Islet of Langerhans (tissue), 1 donor: ENCODE results near the gene MYORG.

Experiments used
- FAIRE-seq: peaks from one replicate; lab custom pipeline; 2011; peaks lifted over from hg19 to GRCh38; lab: Jason Lieb, UNC

The MYORG gene

GRCh38 chr9:34384368-34385165 is 7.9 kb upstream of the MYORG start:
- FAIRE-seq: no peak

- no peak for FAIRE-seq
These were observed 7.2 kb upstream of the MYORG start for GRCh38 chr9:34383904-34384303.

GRCh38 chr9:34382879-34383278 is 6.2 kb upstream of the MYORG start:
- no peak for FAIRE-seq

DNA sequence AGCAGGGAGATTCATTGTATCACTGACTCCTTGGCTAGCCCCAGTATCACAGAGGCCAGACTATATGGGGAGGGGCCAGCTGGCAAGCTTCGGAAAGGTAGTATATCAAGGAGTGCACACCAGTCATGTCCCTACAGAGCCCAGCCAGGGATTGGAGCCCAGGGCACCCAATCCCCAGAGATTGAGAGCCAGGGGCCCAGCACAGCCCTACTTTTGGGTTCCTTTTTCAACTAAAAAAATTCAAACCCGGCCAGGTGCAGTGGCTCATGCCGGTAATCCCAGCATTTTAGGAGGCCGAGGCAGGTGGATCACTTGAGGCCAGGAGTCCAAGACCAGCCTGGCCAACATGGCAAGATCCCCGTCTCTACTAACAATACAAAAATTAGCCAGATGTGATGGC is 5.4 kb upstream of the MYORG start:
- FAIRE-seq: no peak

DNA sequence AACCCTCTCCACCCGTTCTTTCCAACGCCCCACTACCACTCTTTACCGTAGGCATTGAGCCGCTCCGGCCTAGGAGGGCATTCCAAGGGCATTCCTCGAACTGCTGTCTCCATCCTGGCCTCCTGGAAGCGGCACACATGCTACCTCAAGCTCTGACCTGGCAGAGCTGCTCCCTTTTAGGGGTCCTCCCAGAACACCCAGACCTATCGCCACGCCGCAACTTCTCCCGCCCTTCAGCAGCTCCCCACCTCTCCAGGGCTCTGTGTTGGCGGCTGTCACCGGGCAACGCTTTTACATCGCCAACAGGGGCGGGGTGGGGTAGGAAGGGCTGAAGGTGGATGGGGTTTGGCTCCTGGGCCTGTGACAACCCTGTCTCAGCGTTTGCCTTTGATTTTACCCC is 4.6 kb upstream of the MYORG start:
- no peak for FAIRE-seq

DNA sequence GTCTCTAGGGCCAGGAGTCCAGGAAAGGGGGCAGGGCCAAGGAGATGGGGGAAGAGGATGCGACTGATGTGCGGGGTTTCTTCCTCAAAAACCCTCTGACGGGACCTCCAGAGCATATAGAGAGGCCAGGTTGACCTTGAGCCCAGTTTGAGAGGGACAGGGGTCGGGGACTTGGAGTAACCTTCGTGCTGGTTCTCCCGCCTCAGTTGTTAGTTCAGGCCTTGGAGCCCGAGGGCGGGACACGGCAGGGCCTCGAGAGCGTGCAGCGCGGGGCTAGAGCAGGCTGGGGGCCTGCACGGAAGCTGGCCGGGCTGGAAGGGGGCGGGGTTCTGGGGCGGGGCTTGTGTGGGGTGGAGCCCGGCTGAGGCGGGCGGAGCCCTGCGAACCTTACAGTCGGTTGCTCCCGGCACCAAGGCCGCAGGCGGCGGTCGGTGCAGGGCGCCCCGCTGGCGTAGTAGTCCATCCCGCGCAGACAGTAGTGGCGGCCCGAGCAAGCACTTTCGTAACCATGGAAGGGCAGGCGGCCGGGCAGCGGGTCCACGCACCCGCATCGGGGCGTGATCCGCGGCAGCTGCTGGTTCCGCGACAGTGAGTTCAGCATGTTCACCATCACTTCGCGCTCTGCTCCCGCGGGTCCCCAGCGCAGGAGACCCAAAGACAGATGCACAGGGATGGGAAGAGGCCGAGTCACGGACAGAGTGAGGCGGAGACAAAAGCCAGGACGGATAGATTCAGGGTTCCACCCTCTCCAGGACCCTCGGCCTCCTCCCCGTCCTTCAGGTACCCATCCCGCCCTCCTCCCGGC is 4.0 kb upstream of the MYORG start:
- FAIRE-seq: no peak

DNA sequence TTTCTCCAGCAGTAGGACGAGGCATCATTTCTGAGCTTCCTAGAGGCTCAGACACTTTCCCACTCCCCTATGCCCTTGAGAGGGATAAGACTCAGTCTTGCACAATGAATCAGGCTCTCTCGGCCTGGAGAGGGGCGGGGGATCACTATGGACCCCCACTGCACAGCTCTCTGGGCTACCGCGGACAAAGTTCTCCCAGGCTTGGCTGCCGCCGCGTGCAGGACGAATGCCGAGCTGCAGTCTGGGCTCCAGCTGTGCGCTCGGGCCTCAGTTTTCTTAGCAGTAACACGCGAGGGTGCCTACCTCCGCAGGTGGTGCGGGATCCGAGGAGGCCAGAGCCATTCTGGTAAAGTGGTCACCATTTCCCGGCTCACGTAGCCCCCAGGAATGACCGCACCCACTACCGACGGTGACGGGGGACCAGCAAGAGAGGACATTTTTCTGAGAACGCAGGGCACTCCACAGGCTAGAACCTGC is 3.4 kb upstream of the MYORG start:
- no peak for FAIRE-seq

DNA sequence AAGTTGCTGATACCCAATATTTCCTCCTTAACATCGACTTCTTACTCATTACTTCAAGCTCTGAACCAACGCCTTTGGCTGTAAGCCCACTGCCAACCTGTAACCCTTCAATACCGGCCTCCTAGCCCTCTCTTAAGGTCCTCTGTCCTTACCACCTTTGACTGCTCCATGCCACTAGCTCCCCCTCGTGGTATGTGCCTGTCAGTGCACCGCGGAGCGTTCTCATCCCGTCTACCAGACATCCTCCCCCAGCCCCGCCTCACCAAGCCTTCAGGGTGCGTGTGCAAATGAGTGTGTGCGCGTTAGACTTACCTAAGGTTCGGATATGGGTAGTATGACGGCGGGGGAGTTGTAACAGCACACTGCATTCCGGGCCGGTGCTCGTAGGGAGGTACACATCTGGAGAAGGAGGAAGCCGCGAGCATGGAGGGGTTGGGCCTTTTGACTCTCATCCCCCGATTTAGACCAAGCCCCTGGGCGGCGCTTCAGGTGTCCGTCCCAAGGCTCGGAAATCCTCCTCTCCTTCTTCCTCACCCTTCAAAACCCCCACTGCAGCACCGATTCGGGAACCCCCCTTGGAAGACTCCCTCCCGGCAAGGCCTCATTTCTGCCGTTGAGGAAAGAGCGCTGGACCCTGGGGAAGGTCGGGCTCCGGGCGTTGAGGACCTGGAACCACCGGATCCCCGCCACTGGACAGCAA is 2.8 kb upstream of the MYORG start:
- FAIRE-seq: no peak

DNA sequence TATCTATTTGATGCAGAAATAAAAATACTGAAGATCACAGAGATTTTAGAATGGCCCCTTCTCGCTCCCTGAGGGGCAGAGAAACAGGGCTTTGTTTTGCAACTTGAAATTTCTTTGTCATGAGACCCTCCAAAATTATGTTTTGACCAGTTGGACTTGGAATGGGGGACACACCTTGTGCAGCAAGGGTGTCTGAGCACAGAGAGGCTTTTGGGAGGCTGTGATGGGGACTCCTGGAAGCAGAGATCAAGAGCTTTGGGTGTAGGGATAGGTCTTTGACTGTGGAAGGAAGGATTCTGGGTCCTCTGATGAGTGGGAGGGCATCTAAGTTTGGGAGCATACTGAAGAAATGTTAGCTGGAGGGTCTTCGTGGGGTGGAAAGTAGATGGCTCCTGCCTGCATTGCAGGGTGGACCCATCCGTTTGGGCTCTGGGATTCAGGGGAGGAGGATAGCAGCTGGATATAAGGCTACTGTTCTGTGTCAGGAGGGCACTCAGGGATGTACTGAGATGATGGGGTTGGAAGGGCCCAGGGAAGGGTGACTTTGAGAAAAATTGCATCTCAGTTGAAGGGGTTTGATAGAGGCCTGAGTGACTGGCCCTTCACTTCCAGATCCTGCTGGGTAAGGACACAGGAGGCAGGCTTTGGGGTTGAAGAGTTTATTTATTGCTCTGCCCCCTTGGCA is 1.8 kb upstream of the MYORG start:
- FAIRE-seq: no peak

DNA sequence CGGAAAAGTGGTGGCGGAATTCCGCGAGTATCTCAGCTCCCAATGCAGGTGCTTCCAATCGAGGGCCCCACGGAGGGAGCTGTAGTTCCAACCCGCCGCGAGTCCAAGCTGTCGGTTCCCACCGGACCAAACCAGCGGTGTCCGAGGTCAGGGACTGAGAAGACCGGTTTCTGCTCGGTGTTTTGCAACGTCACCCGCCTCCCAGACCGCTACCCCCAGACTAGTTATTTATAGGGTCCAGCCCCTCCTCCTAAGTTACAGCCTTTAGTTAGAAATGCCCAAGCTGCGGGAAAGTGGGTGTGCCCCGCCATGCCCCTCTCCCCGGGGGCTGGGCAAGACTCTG is 677 bp upstream of the MYORG start:
- FAIRE-seq: no peak

GRCh38 chr9:34375901-34376595 is 650 bp downstream of the MYORG start:
- no peak for FAIRE-seq

DNA sequence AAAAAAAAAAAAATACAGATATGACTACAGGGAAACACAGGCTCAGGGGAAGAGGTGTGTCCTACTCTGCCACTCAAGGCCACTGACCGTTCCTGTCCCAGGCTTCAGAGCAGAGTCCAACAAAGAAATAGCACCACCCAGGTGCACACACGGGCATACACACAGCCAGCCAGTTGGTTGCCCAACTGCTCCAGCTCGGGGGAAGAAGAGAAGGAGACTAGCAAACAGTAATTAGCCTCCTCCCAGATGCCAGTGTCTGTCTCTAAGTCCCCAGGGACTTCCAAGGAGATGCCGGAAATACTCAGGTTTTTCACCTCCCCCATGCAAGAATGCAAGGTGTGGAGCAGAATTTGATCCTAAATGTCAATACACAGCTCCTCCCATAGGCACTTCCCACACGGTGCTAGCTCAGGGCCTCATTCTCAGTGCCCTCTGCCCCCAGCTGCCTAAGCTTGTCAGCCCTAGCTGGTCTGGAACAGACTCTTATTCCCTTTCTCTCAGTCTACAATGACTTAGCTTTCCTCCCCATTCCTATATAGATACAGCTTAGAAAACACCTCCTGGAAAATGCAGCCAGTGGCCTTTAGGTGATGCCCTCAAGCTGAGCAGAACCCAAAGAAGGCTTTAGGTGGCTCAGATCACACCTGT is 1.7 kb downstream of the MYORG start:
- no peak for FAIRE-seq

DNA sequence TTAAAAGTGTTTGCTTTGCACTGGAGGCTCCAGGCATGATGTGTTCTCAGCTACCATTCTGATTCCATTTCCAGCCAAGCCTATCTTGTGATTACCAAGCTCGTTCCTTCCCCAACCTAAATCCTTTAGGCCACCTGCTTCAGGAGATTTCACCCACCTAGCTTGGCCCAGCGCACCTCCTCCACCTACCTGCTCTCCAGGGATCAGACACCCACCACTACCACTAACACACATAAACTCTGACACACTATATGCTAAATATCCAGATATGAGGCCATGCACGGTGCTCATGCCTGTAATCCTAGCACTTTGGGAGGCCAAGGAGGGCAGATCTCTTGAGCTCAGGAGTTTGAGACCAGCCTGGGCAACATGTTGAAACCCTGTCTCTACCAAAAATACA is 2.4 kb downstream of the MYORG start:
- no peak for FAIRE-seq

DNA sequence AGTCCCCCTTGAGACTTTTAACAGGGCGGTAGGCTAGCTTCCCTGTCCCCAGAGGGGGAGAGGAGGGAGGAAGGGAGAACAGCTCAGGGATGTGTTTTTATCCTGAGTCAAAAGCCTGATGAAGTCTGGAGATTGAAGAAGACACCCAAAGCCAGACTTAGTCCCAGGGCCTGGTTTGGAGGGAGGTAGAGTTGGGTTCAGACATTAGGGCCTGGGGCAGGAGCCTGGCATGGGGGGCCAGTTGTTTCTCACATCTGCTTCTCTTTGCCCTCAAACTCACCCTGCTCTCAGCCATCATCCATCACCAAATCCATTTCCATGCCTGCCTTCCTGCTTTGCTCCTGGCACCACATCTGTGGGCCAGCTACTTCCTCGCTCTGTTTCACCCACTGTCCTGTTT is 2.9 kb downstream of the MYORG start:
- FAIRE-seq: no peak

DNA sequence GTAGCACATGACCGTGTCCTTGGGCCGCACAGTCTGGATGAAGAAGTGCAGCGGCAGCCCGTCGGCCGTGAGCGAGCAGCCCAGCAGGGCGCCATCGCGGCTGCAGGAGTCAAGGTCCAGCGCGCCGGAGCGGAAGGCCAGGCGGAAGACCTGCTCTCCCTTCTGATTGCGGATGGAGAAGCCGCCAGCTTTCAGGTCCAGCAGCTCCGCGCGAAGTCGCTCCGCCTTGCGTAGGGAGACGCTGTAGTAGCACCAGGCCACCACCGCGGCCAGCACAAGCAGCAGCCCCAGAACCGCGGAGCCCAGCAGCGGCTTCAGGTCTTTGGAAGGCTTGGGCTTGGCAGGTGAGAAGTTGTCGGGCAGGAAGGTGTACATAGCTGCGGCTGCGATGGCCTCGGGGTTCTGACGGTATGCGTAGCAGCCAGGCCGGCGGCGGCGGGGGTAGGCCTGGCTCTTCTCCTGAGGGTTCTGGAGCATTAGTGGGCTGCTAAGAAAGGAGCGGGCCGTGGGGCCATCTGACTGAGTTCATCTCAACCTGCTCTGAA is 4.2 kb downstream of the MYORG start:
- no peak for FAIRE-seq

DNA sequence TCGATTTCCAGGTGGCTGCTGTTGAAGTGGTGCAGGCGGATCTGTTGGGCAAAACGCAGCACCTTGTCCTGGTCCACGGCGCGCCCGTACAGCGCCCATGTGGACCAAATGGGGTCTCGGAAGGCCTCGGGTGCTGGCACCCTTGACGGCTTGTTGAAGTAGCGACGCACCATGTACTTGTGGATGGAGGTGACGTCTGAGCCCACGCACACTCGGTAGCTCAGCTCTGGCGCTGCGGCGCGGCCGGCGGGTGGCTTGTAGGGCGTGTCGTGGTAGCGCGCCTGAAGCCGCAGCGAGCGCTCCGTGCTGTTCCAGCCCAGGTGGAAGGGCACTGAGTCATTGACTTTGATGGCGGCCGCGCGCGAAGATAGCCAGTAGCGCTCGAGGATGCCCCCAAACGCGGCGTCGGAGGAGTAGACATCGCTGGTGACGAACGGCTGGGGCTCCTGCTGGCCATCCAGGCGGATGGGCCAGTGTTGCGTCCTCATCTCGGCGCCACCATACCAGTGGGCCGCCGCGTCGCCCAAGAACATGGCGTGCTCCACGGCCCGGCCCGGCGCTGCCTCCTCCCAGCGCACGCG is 4.7 kb downstream of the MYORG start:
- FAIRE-seq: no peak

DNA sequence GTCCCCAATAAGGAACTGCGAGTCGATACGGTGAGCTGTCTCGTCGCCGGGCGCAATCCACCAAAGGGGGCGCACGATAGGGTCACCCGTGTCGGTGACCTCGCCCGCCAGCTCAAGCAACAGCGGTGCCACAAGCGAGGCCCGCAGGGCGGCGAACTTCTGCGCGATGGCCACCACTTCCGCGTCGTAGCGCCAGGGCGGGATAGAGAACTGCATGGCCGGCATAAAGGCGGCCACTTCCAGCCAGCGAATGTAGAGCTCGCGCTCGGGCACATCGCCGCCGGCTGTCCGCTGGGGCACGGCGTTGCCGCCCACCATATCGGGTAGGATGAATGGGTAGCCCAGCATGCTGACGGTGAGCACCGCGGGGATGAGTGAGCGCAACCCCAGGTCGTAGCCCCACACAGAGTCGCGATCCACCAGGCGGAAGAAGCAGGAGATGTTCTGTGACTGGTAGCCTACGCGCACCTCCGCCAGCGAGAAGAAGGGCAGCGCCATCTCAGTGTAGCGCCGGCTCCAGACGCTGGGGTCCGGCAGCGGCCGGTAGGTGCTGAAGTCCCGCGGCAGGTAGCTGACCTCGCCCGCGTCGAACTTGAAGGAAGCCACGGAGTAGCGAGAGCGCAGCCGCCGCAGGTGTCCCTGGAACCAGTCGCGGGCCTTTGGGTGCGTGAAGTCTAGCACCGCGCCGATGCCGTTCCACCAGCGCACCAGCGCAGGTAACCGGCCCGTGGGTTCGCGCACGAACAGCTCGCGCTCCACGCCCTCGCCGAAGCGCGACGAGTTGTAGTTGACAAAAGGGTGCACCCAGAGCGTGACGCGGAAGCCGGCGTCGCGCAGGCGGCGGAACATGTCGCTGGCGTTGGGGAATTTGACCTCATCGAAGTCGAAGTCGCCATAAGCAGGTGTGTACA is 5.5 kb downstream of the MYORG start:
- FAIRE-seq: no peak

DNA sequence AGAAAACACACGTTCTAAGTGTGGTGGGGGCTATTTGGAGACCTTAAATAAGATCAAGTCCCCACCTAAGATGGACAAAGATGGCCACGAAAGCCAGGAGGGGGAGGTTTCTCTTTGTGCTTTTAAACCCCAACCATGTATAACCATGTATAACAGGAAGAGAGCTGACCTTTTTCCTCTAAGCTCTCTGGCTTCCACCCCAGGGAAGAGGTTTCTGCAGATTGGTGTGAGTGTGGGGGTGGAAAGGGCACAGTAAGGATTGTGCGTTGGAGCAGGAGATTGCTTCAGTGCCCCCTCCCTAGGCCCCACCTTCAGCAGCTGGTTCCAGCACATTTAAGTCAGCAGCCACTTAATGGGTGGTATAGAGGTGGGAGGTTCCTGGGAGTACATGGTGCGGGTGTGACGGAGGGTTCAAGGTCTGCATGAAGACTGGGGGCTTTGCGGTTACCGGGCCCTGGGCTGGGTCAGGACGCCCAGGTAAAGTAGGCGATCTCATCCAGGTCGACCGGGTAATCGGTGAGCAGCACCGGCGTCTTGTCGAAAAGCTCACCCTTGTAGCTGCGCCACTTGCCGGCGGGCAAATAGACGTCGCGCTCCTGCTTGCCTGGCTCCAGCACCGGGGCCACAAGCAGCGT is 6.2 kb downstream of the MYORG start:
- FAIRE-seq: no peak

- no peak for FAIRE-seq
These were observed 7.1 kb downstream of the MYORG start for GRCh38 chr9:34369636-34370035.
